ENCODE measurements around the gene CLEC4F.

CLEC4F gene

DNA sequence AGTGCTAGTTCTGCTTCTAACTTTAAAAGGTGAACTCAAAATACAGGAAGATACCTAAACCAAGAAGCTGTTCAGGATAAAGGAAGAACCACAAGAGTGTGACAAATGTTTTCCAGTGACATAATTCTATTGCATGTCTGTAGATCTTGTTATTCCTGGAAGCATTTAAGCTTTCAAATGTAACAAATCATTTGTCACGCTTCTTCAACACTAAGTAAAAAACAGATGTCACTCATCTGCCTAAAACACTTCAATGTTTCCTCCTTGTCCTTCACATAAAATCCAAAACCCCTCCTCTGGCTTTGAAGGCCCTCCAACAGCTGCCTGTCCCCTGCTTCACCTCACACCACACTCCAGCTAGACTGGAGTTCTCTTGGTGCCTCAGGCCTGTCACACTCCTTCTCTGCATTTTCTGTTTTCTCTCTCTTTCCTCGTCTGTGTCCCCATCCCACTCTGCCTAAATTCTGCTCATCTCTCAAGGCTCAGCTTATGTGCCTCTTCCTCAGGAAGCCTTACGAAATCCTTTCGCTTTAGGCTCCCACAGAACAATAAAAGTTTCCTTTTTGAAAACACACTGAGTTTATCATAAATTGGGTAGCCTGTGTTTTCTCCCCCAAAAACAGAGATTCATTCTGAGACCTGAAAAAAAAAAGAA lies 6.4 kb upstream of the CLEC4F start:
- no peak overlapping the region for H3K27ac ChIP-seq
- TF ChIP-seq CTCF (conservative IDR thresholded peaks at IDR 0.05): no peak

GRCh38 chr2:70823249-70823648 lies 2.9 kb upstream of the CLEC4F start:
- no peak overlapping the region for H3K27ac ChIP-seq
- no peak for TF ChIP-seq CTCF (conservative IDR thresholded peaks at IDR 0.05)

GRCh38 chr2:70822843-70823242 lies 2.4 kb upstream of the CLEC4F start:
- no peak for TF ChIP-seq CTCF (conservative IDR thresholded peaks at IDR 0.05)

DNA sequence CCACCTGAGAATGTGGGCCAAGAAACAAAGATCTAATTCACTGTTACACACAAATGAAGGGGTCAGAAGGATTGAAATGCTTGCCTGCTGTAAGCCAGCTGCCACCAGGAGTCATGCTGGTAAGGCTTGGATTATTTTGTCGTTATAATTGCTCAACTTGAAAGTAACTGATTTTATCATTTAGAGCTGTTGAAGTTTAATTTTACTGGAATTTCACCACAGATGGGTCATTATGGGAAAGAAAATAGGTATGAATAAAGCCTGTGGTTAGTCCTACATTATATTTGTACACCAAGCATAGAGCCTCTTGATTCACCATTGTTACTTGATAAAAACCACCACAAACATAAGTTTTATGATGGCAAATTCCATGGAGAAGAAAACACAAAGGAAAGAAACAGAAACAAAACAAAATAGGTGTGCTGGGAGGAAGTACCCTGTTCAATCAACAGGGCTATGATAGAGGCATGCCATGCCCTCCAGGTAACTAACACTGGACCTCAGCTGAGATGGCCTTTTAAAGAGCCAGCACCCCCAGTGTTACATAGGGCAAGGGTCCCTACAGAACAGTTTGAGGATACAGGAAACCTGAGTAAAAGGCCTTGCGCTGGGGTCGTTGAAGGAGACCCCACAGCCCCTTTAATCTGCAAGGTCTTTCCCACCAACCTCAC lies 3.0 kb downstream of the CLEC4F start:
- TF ChIP-seq CTCF (conservative IDR thresholded peaks at IDR 0.05): no peak
- H3K27ac ChIP-seq: no peak overlapping the region

More at GRCh38 chr2:70822843-70823242, 2.4 kb upstream of the CLEC4F start:
- no peak overlapping the region for H3K27ac ChIP-seq

- no peak overlapping the region for H3K27ac ChIP-seq
- no peak for TF ChIP-seq CTCF (conservative IDR thresholded peaks at IDR 0.05)
These were observed 3.7 kb downstream of the CLEC4F start for GRCh38 chr2:70816726-70817125.

- no peak overlapping the region for H3K27ac ChIP-seq
- no peak for TF ChIP-seq CTCF (conservative IDR thresholded peaks at IDR 0.05)
These were observed 11.1 kb downstream of the CLEC4F start for GRCh38 chr2:70808983-70809958.

GRCh38 chr2:70807828-70808118 lies 12.6 kb downstream of the CLEC4F start:
- H3K27ac ChIP-seq: no peak overlapping the region
- no peak for TF ChIP-seq CTCF (conservative IDR thresholded peaks at IDR 0.05)
